SJSA1 (cell line): ENCODE data around the gene CYP27C1. TPM values are rescaled to one million over a fixed set of nuclear protein-coding genes. Genes with fewer than 3 reads are reported as not detected.
A peak's percentile ranks its signal among the peaks of the same experiment; 100 is the strongest.

Experiments
- DNase-seq, 2 experiments: peaks; one replicate each; pipeline ENCODE4 v3.0.0-alpha.2; 2015 to 2020; ENCODE audit warnings: low spot score in 2 of 2, low read depth in 1 of 2
- H3K27ac ChIP-seq: fragments of 250-450 bp; sonication (Bioruptor Pico); 2 replicates; pipeline ENCODE4 v1.5.1; 2020; ENCODE audit warnings: mild to moderate bottlenecking, moderate library complexity
- H3K27me3 ChIP-seq: fragments of 250-450 bp; sonication (Bioruptor Pico); replicated peaks from 2 replicates; pipeline ENCODE4 v1.5.1; 2020; ENCODE audit warnings: mild to moderate bottlenecking, moderate library complexity
- H3K36me3 ChIP-seq: fragments of 250-450 bp; sonication (Bioruptor Pico); 2 replicates; pipeline ENCODE4 v1.5.1; 2020; ENCODE audit warnings: mild to moderate bottlenecking
- H3K4me1 ChIP-seq: fragments of 250-450 bp; sonication (Bioruptor Pico); replicated peaks from 2 replicates; pipeline ENCODE4 v1.6.1; 2021; ENCODE audit warnings: mild to moderate bottlenecking
- H3K4me3 ChIP-seq: fragments of 250-450 bp; sonication (Bioruptor Pico); 2 replicates; pipeline ENCODE4 v1.5.1; 2020; ENCODE audit warnings: mild to moderate bottlenecking
- H3K9me3 ChIP-seq: fragments of 250-450 bp; sonication (Bioruptor Pico); replicated peaks from 2 replicates; pipeline ENCODE4 v1.5.1; 2020; ENCODE audit warnings: mild to moderate bottlenecking
- total RNA-seq: library from RNA; depleted of rRNA; stranded (reverse); fragments of >200 nt; shearing (Covaris generic); gene quantifications from 2 replicates; pipeline ENCODE4 v1.2.3, GENCODE V29; 2014

The CYP27C1 gene
- total RNA-seq, 1 experiment from 2014 or later: 0.63 TPM

- DNase-seq: peak in 1 of 2 experiments; percentile 53
- no peaks in the 10 kb centered on the region for H3K9me3 ChIP-seq
- H3K27me3 ChIP-seq: no peaks in the 10 kb centered on the region
- peak overlapping the region; percentile 57 for H3K27ac ChIP-seq
- no peak overlapping the region for H3K4me3 ChIP-seq
- H3K36me3 ChIP-seq: no peaks in the 10 kb centered on the region
- peaks cover 20% of the 10 kb centered on the region for H3K4me1 ChIP-seq
Observed at GRCh38 chr2:127176371-127177311, 43.5 kb downstream of the CYP27C1 start.

- peak in 1 of 2 experiments; percentile 54 for DNase-seq
- no peaks in the 10 kb centered on the region for H3K27me3 ChIP-seq
- H3K9me3 ChIP-seq: no peaks in the 10 kb centered on the region
- no peaks in the 10 kb centered on the region for H3K36me3 ChIP-seq
- no peak overlapping the region for H3K4me3 ChIP-seq
- H3K27ac ChIP-seq: peak overlapping the region; percentile 57
- H3K4me1 ChIP-seq: peaks cover 20% of the 10 kb centered on the region
Observed at GRCh38 chr2:127175751-127176354, 44.2 kb downstream of the CYP27C1 start.

- Histone ChIP-seq H3K9me3 (no peaks in the 10 kb centered on the region), H3K27me3 (no peaks in the 10 kb centered on the region), H3K36me3 (no peaks in the 10 kb centered on the region), H3K4me3 (no peak overlapping the region), H3K27ac (peak overlapping the region; percentile 57; the same call in 1 of the 2 replicates), H3K4me1 (peaks cover 20% of the 10 kb centered on the region)
- no peak for DNase-seq
Observed at GRCh38 chr2:127175041-127175721, 44.9 kb downstream of the CYP27C1 start.

GRCh38 chr2:127174640-127175039 lies 45.5 kb downstream of the CYP27C1 start:
- no peak overlapping the region for H3K27ac ChIP-seq
- no peaks in the 10 kb centered on the region for H3K36me3 ChIP-seq
- H3K9me3 ChIP-seq: no peaks in the 10 kb centered on the region
- no peak overlapping the region for H3K4me3 ChIP-seq
- no peaks in the 10 kb centered on the region for H3K27me3 ChIP-seq
- peaks cover 20% of the 10 kb centered on the region for H3K4me1 ChIP-seq
- DNase-seq: no peak

- Histone ChIP-seq H3K27ac (no peak overlapping the region), H3K4me3 (no peak overlapping the region), H3K9me3 (no peaks in the 10 kb centered on the region), H3K36me3 (no peaks in the 10 kb centered on the region), H3K27me3 (no peaks in the 10 kb centered on the region), H3K4me1 (peaks cover 20% of the 10 kb centered on the region)
- no peak for DNase-seq
Observed at GRCh38 chr2:127174136-127174535, 46.0 kb downstream of the CYP27C1 start.

- peaks cover 20% of the 10 kb centered on the region for H3K4me1 ChIP-seq
- no peaks in the 10 kb centered on the region for H3K36me3 ChIP-seq
- H3K4me3 ChIP-seq: no peak overlapping the region
- no peak overlapping the region for H3K27ac ChIP-seq
- DNase-seq: peak in 1 of 2 experiments; percentile 37
- no peaks in the 10 kb centered on the region for H3K9me3 ChIP-seq
- no peaks in the 10 kb centered on the region for H3K27me3 ChIP-seq
Observed at GRCh38 chr2:127173057-127173456, 47.0 kb downstream of the CYP27C1 start.

- H3K27me3 ChIP-seq: no peaks in the 10 kb centered on the region
- no peaks in the 10 kb centered on the region for H3K36me3 ChIP-seq
- no peak overlapping the region for H3K27ac ChIP-seq
- no peaks in the 10 kb centered on the region for H3K9me3 ChIP-seq
- H3K4me3 ChIP-seq: no peak overlapping the region
- DNase-seq: peak in 1 of 2 experiments; percentile 9
- H3K4me1 ChIP-seq: peaks cover 20% of the 10 kb centered on the region
Observed at GRCh38 chr2:127172306-127172705, 47.8 kb downstream of the CYP27C1 start.

GRCh38 chr2:127170452-127171197 lies 49.5 kb downstream of the CYP27C1 start:
- no peak overlapping the region for H3K27ac ChIP-seq
- DNase-seq: no peak
- no peaks in the 10 kb centered on the region for H3K27me3 ChIP-seq
- peaks cover 8% of the 10 kb centered on the region for H3K4me1 ChIP-seq
- H3K36me3 ChIP-seq: no peaks in the 10 kb centered on the region
- H3K9me3 ChIP-seq: no peaks in the 10 kb centered on the region
- H3K4me3 ChIP-seq: no peak overlapping the region

- Histone ChIP-seq H3K36me3 (no peaks in the 10 kb centered on the region), H3K27me3 (no peaks in the 10 kb centered on the region), H3K27ac (no peak overlapping the region), H3K4me3 (no peak overlapping the region), H3K4me1 (peaks cover 2% of the 10 kb centered on the region), H3K9me3 (no peaks in the 10 kb centered on the region)
- DNase-seq: peak in 1 of 2 experiments; percentile 16
Observed at GRCh38 chr2:127170021-127170420, 50.1 kb downstream of the CYP27C1 start.

GRCh38 chr2:127169066-127169660 lies 50.9 kb downstream of the CYP27C1 start:
- no peaks in the 10 kb centered on the region for H3K36me3 ChIP-seq
- no peaks in the 10 kb centered on the region for H3K27me3 ChIP-seq
- H3K4me1 ChIP-seq: no peaks in the 10 kb centered on the region
- no peak overlapping the region for H3K4me3 ChIP-seq
- no peaks in the 10 kb centered on the region for H3K9me3 ChIP-seq
- DNase-seq: peak in 1 of 2 experiments; percentile 13
- H3K27ac ChIP-seq: no peak overlapping the region

- H3K4me3 ChIP-seq: no peak overlapping the region
- H3K4me1 ChIP-seq: no peaks in the 10 kb centered on the region
- DNase-seq: peak in 1 of 2 experiments; percentile 34
- H3K9me3 ChIP-seq: no peaks in the 10 kb centered on the region
- no peaks in the 10 kb centered on the region for H3K36me3 ChIP-seq
- no peaks in the 10 kb centered on the region for H3K27me3 ChIP-seq
- no peak overlapping the region for H3K27ac ChIP-seq
Observed at GRCh38 chr2:127166231-127166860, 53.8 kb downstream of the CYP27C1 start.

- Histone ChIP-seq H3K9me3 (no peaks in the 10 kb centered on the region), H3K4me3 (no peak overlapping the region)
- DNase-seq: no peak
Observed at GRCh38 chr2:127165539-127165935, 54.6 kb downstream of the CYP27C1 start.

More at GRCh38 chr2:127165539-127165935, 54.6 kb downstream of the CYP27C1 start:
- H3K27me3 ChIP-seq: no peaks in the 10 kb centered on the region
- H3K36me3 ChIP-seq: no peaks in the 10 kb centered on the region
- H3K4me1 ChIP-seq: no peaks in the 10 kb centered on the region
- H3K27ac ChIP-seq: no peak overlapping the region
